Testis (tissue), 3 donors: Measurements from ENCODE around the gene GRM2. TPM values are rescaled to one million over a fixed set of nuclear protein-coding genes. Genes with fewer than 3 reads are reported as not detected.
A peak's percentile ranks its signal among the peaks of the same experiment; 100 is the strongest.

Experiments
- DNase-seq: peaks from one replicate; pipeline ENCODE4 v3.0.0-alpha.2; 2019
- H3K27ac ChIP-seq, 2 donors: fragments of 200-600 bp; sonication (generic); one replicate each; pipeline ENCODE4 v1.5.1; 2019
- H3K27me3 ChIP-seq: fragments of 200-600 bp; sonication (generic); one replicate; pipeline ENCODE4 v1.5.1; 2019
- H3K36me3 ChIP-seq: fragments of 200-600 bp; sonication (generic); one replicate; pipeline ENCODE4 v1.5.1; 2017; ENCODE audit warnings: low read depth; ENCODE audit errors: missing control alignments
- H3K4me1 ChIP-seq: fragments of 200-600 bp; sonication (generic); one replicate; pipeline ENCODE4 v1.5.1; 2019
- H3K4me3 ChIP-seq, 2 donors: fragments of 200-600 bp; sonication (generic); one replicate each; pipeline ENCODE4 v1.5.1; 2017 to 2019
- H3K9me3 ChIP-seq: fragments of 200-600 bp; sonication (generic); one replicate; pipeline ENCODE4 v1.5.1; 2017
- CTCF ChIP-seq, 3 experiments: fragments of 450-650 bp in 2 of 3; fragments of 200-600 bp in 1 of 3; sonication (generic) in 1 of 3; IDR thresholded peaks; one replicate each; pipeline ENCODE4 v1.5.1; 2016 to 2019; ENCODE audit warnings: antibody characterized with exemption in 3 of 3, mild to moderate bottlenecking in 2 of 3, moderate library complexity in 1 of 3
- POLR2A ChIP-seq: fragments of 450-650 bp; IDR thresholded peaks from one replicate; pipeline ENCODE4 v1.6.1; 2017; ENCODE audit warnings: antibody characterized with exemption, mild to moderate bottlenecking, moderate library complexity
- WGBS, 2 donors: methylation state at CpG; one replicate each; pipeline ENCODE4 v1.1.5; 2018; 5-methylcytosine and 5-hydroxymethylcytosine counted together
- intact Hi-C: fragments of 100-400 bp; cut with DNase I; formaldehyde crosslinking; loops from one replicate; pipeline ENCODE4 v1.15.1; 2023; ENCODE audit warnings: low total_unique reads
- polyA plus RNA-seq: library from polyadenylated mRNA; stranded (reverse); fragments of 350-450 nt; fragmentation: Illumina TruSeq; extraction: RNeasy Lipid Tissue Mini Kit (QIAGEN cat#74804); gene quantifications from one replicate; pipeline ENCODE4 v1.2.3, GENCODE V29; 2014; ENCODE audit warnings: low read depth, low replicate concordance; ENCODE audit not compliant: insufficient read depth
- total RNA-seq, 2 donors: library from RNA; depleted of rRNA; stranded (reverse); fragments of >200 nt; gene quantifications; one replicate each; pipeline ENCODE4 v1.2.3, GENCODE V29; 2016

Gene GRM2
- total and polyA plus RNA-seq, 3 donors from 2014 or later = 10.7 to 34.7 (median 16.9) TPM

GRCh38 chr3:51717446-51717845 lies 10.6 kb downstream of the GRM2 start:
- Histone ChIP-seq H3K27me3 (no peaks in the 10 kb centered on the region), H3K4me3 (no peak overlapping the region), H3K36me3 (no peaks in the 10 kb centered on the region), H3K4me1 (no peaks in the 10 kb centered on the region), H3K27ac (no peak overlapping the region), H3K9me3 (no peaks in the 10 kb centered on the region)
- intact Hi-C loops = no loop called here
- DNase-seq = no peak
- TF ChIP-seq POLR2A (no peak), CTCF (IDR thresholded peaks at IDR 0.05) (no peak)
- 71 to 93% methylated on average over 1 to 10 of the region's 10 CpGs for WGBS, 2 donors

- no peaks in the 10 kb centered on the region for H3K27me3 ChIP-seq
- no peak for TF ChIP-seq CTCF (IDR thresholded peaks at IDR 0.05)
- TF ChIP-seq POLR2A = no peak
- no peaks in the 10 kb centered on the region for H3K4me1 ChIP-seq
- no peak for DNase-seq
- no peaks in the 10 kb centered on the region for H3K36me3 ChIP-seq
- no peak overlapping the region for H3K4me3 ChIP-seq
- no peak overlapping the region for H3K27ac ChIP-seq
- intact Hi-C loops = no loop called here
- H3K9me3 ChIP-seq = no peaks in the 10 kb centered on the region
- 92 to 94% methylated on average over 6 to 7 of the region's 7 CpGs for WGBS, 2 donors
Observed at GRCh38 chr3:51717947-51718346, 11.1 kb downstream of the GRM2 start.

GRCh38 chr3:51718547-51719409 lies 11.9 kb downstream of the GRM2 start:
- H3K27ac ChIP-seq = no peak overlapping the region
- intact Hi-C loops = no loop called here
- H3K27me3 ChIP-seq = no peaks in the 10 kb centered on the region
- TF ChIP-seq POLR2A (no peak), CTCF (IDR thresholded peaks at IDR 0.05) (peak; percentile 52 to 55 (median 55))
- H3K36me3 ChIP-seq = no peaks in the 10 kb centered on the region
- no peaks in the 10 kb centered on the region for H3K4me1 ChIP-seq
- DNase-seq = peak; percentile 83
- no peak overlapping the region for H3K4me3 ChIP-seq
- H3K9me3 ChIP-seq = no peaks in the 10 kb centered on the region
- WGBS, 2 donors = 57 to 73% methylated on average over 15 to 16 of the region's 16 CpGs

GRCh38 chr3:51719410-51720025 lies 12.7 kb downstream of the GRM2 start:
- Histone ChIP-seq H3K27me3 (no peaks in the 10 kb centered on the region), H3K4me3 (no peak overlapping the region), H3K9me3 (no peaks in the 10 kb centered on the region), H3K36me3 (no peaks in the 10 kb centered on the region), H3K4me1 (no peaks in the 10 kb centered on the region), H3K27ac (no peak overlapping the region)
- intact Hi-C loops = no loop called here
- WGBS, 2 donors = 85 to 86% methylated on average over 5 of the region's 5 CpGs
- TF ChIP-seq POLR2A (no peak), CTCF (IDR thresholded peaks at IDR 0.05) (no peak)
- DNase-seq = no peak
